Karpas-422 (cell line): ENCODE data around the gene SGCD. TPM values are rescaled to one million over a fixed set of nuclear protein-coding genes. Genes with fewer than 3 reads are reported as not detected.

Source experiments
- DNase-seq: peaks from one replicate; pipeline ENCODE4 v3.0.0-alpha.2; 2015
- H2AFZ ChIP-seq: fragments of 200-600 bp; sonication (generic); 2 replicates; pipeline ENCODE4 v1.6.1; 2014; ENCODE audit warnings: antibody characterized with exemption, low read length, mixed read lengths
- H3K27ac ChIP-seq: fragments of 200-600 bp; sonication (generic); 2 replicates; pipeline ENCODE4 v1.5.1; 2014; ENCODE audit warnings: mild to moderate bottlenecking, low read length, moderate library complexity
- H3K27me3 ChIP-seq: fragments of 200-600 bp; sonication (generic); 2 replicates; pipeline ENCODE4 v1.6.1; 2014; ENCODE audit warnings: low read length, mixed read lengths
- H3K36me3 ChIP-seq: fragments of 200-600 bp; sonication (generic); 2 replicates; pipeline ENCODE4 v1.6.1; 2014; ENCODE audit warnings: low read length, mixed read lengths; ENCODE audit not compliant: insufficient read depth
- H3K4me1 ChIP-seq: fragments of 200-600 bp; sonication (generic); 2 replicates; pipeline ENCODE4 v1.6.1; 2014; ENCODE audit warnings: mild to moderate bottlenecking, low read length, mixed read lengths
- H3K4me2 ChIP-seq: fragments of 200-600 bp; sonication (generic); 2 replicates; pipeline ENCODE4 v1.6.1; 2014; ENCODE audit warnings: low read length, low read depth, mild to moderate bottlenecking; ENCODE audit not compliant: poor library complexity, severe bottlenecking
- H3K4me3 ChIP-seq: fragments of 200-600 bp; sonication (generic); 2 replicates; pipeline ENCODE4 v1.5.1; 2014; ENCODE audit warnings: mild to moderate bottlenecking, antibody characterized with exemption, low read length, mixed read lengths
- H3K79me2 ChIP-seq: fragments of 200-600 bp; sonication (generic); 2 replicates; pipeline ENCODE4 v1.6.1; 2014; ENCODE audit warnings: mild to moderate bottlenecking, low read length, mixed read lengths
- H3K9ac ChIP-seq: fragments of 200-600 bp; sonication (generic); 2 replicates; pipeline ENCODE4 v1.6.0; 2014; ENCODE audit warnings: low read length
- H3K9me2 ChIP-seq: fragments of 200-600 bp; sonication (generic), shearing (Covaris generic); replicated peaks from 2 replicates; pipeline ENCODE4 v1.6.0; 2014; ENCODE audit warnings: mild to moderate bottlenecking, low read length, moderate library complexity; ENCODE audit not compliant: insufficient read depth
- H3K9me3 ChIP-seq: fragments of 300-700, 200-600 bp; sonication (generic); 2 replicates; pipeline ENCODE4 v1.6.1; 2014; ENCODE audit warnings: low read length, mixed read lengths
- H4K20me1 ChIP-seq: fragments of 200-600 bp; sonication (generic); 2 replicates; pipeline ENCODE4 v1.6.1; 2014; ENCODE audit warnings: mild to moderate bottlenecking, antibody characterized with exemption, low read length, low read depth; ENCODE audit not compliant: insufficient read depth
- total RNA-seq: library from RNA; depleted of rRNA; stranded (reverse); fragments of >200 nt; shearing (Covaris generic); gene quantifications from 2 replicates; pipeline ENCODE4 v1.2.3, GENCODE V29; 2014; ENCODE audit warnings: low replicate concordance

The SGCD gene
- total RNA-seq, 1 experiment from 2014 or later: not detected

DNA sequence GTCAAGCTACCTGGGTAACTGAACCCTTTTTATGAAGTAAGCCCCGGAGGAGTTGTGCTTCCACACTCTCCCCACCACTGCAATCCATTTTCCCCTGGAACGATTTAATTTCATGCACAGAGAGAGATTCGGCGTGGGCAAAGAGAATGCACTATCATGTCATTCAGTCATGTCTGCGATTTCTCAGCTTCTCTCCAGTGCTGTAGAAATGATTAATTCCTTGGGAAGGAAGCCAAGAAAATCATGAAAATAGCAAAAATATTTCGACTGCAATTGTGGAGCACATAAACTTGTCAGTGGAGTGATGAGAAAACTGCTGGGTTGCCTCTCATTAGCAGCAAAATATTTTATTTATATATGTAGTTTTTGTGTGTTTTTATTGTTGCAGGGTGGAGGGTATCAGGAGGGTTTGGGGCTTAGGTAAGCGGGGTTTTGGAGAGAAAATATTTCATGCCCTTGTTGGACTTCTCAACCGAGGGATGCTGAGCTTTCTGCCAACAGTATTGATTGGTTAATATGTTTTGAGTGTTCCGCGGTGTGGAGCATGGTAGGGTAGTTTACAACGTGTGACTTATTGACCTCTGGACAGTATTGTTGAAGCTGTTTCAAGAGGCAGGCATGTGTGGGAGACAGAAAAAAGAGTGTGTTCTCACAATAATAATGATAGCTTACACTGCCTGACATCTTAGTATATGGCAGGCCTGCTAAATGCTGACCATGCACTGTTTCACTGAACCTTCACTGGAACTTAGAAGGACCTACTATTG is 69.3 kb downstream of the SGCD start:
- no peak overlapping the region for H2AFZ ChIP-seq
- 0 out of 2 replicates have a peak, but pooled peaks cover 2% of the 10 kb centered on the region for H3K27me3 ChIP-seq
- no peaks in the 10 kb centered on the region for H4K20me1 ChIP-seq
- no peak overlapping the region for H3K9ac ChIP-seq
- no peaks in the 10 kb centered on the region for H3K9me2 ChIP-seq
- H3K36me3 ChIP-seq: no peaks in the 10 kb centered on the region
- no peak for DNase-seq
- H3K4me3 ChIP-seq: no peak overlapping the region
- no peaks in the 10 kb centered on the region for H3K79me2 ChIP-seq
- no peak overlapping the region for H3K27ac ChIP-seq
- H3K4me1 ChIP-seq: peaks cover under 1% of the 10 kb centered on the region; the same call in 1 of the 2 replicates
- no peak overlapping the region for H3K4me2 ChIP-seq
- H3K9me3 ChIP-seq: no peaks in the 10 kb centered on the region

DNA sequence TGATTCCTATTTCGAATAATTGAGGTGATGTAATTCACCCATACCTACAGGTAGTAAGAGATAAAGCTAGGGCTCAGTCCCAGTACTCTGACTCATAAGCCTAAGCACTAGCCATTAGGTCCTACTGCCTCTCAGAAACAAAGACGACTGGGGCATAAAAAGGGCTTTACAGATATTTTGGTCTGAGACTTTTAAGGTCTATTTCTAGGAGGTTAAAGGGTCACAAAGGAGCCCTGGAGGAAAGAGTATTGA is 69.8 kb downstream of the SGCD start:
- Histone ChIP-seq H4K20me1 (no peaks in the 10 kb centered on the region), H3K9me3 (no peaks in the 10 kb centered on the region), H3K79me2 (no peaks in the 10 kb centered on the region), H3K27me3 (0 out of 2 replicates have a peak, but pooled peaks cover 2% of the 10 kb centered on the region), H3K36me3 (no peaks in the 10 kb centered on the region), H2AFZ (no peak overlapping the region), H3K4me3 (no peak overlapping the region), H3K4me1 (peaks cover 6% of the 10 kb centered on the region), H3K4me2 (no peak overlapping the region), H3K27ac (no peak overlapping the region), H3K9me2 (no peaks in the 10 kb centered on the region), H3K9ac (no peak overlapping the region)
- no peak for DNase-seq

DNA sequence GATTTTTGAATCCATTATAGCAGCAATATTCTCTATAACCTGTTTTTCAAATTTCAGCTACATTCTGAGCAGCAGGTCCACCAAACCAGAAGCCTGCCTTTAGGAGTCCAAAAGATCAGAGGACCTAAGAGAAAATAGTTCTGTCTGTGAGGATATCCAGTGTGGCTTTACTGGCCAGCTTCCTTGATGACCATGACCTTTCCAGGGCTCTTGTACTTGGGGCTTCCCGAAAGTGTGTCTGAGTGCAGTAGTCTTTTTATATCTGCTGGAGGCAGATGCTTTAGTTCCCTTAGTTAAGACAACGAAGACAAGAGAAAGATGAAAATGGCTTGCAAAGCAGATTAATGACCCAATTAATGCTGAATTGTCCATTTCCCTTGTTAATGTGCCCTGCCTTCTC is 72.4 kb downstream of the SGCD start:
- no peaks in the 10 kb centered on the region for H3K9me3 ChIP-seq
- no peaks in the 10 kb centered on the region for H3K36me3 ChIP-seq
- no peaks in the 10 kb centered on the region for H3K79me2 ChIP-seq
- H2AFZ ChIP-seq: no peak overlapping the region
- H3K4me3 ChIP-seq: no peak overlapping the region
- no peaks in the 10 kb centered on the region for H4K20me1 ChIP-seq
- no peak overlapping the region for H3K9ac ChIP-seq
- peaks cover 21% of the 10 kb centered on the region for H3K4me1 ChIP-seq
- H3K9me2 ChIP-seq: no peaks in the 10 kb centered on the region
- no peak for DNase-seq
- H3K27me3 ChIP-seq: 0 out of 2 replicates have a peak, but pooled peaks cover 2% of the 10 kb centered on the region
- no peak overlapping the region for H3K27ac ChIP-seq
- no peak overlapping the region for H3K4me2 ChIP-seq

DNA sequence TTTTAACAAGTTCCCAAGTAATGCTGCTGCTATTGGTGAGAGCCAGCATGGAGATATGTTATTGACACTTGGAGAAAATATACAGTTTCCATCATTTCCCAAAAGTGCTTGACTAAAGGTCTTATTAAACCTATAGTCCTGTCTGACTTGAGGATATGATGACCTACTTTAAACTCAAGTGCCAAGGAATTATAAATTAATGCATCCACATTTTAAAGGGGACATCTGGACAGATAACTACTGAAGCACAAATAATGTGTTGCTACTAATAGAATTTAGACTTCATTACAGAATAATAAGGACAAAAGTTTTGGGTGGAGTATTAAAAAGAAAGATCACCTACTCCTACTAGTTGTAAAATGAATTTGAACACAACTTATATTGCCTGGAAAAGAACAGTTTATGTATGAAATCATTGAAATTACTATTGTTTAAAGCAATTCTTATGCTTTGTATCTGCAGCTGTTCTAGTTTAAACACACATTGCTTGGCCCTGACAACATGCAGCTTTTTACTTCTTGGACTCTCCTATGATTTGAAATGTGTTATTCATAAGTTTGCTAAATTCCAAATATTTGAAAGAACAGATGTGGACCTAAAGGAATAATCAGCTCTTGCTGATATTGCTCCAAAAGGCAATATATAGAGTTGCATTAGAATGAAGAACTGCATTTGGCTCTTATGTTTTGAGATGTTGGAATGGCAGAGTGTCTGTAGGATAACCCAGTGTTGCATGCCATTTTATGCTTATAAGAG is 73.4 kb downstream of the SGCD start:
- H3K27ac ChIP-seq: no peak overlapping the region

DNA sequence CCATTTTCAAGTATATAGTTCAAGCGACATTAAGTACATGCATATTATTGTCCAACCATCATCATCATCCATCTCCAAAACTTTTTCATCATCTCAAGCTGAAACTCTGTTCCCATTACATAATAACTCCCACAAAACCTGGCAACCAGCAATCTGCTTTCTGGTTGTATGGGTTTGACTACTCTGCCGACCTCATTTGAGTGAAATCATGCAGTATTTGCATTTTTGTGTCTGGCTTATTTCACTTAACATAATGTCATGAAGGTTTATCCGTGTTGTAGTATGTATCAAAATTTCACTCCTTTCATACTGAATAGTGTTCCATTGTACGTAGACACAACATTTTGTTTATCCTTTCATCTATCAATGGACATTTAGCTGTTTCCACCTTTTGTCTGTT is 74.8 kb downstream of the SGCD start:
- Histone ChIP-seq H3K79me2 (no peaks in the 10 kb centered on the region), H3K27me3 (0 out of 2 replicates have a peak, but pooled peaks cover 2% of the 10 kb centered on the region), H3K4me1 (peaks cover 21% of the 10 kb centered on the region), H3K9me3 (no peaks in the 10 kb centered on the region), H3K9ac (no peak overlapping the region), H3K27ac (no peak overlapping the region), H4K20me1 (no peaks in the 10 kb centered on the region), H3K4me2 (peak overlapping the region; percentile 59), H3K36me3 (no peaks in the 10 kb centered on the region), H3K9me2 (no peaks in the 10 kb centered on the region), H3K4me3 (peak overlapping the region; percentile 46; the same call in 1 of the 2 replicates), H2AFZ (0 out of 2 replicates have a peak overlapping the region, but pooled peaks have one; percentile 36)
- DNase-seq: no peak

More for the DNA sequence above, 73.4 kb downstream of the SGCD start:
- H2AFZ ChIP-seq: no peak overlapping the region
- no peaks in the 10 kb centered on the region for H3K36me3 ChIP-seq
- no peak overlapping the region for H3K9ac ChIP-seq
- DNase-seq: no peak
- H3K4me1 ChIP-seq: peaks cover 21% of the 10 kb centered on the region
- H3K9me3 ChIP-seq: no peaks in the 10 kb centered on the region
- H4K20me1 ChIP-seq: no peaks in the 10 kb centered on the region
- H3K79me2 ChIP-seq: no peaks in the 10 kb centered on the region
- 0 out of 2 replicates have a peak, but pooled peaks cover 2% of the 10 kb centered on the region for H3K27me3 ChIP-seq
- no peak overlapping the region for H3K4me3 ChIP-seq
- H3K9me2 ChIP-seq: no peaks in the 10 kb centered on the region
- H3K4me2 ChIP-seq: no peak overlapping the region

DNA sequence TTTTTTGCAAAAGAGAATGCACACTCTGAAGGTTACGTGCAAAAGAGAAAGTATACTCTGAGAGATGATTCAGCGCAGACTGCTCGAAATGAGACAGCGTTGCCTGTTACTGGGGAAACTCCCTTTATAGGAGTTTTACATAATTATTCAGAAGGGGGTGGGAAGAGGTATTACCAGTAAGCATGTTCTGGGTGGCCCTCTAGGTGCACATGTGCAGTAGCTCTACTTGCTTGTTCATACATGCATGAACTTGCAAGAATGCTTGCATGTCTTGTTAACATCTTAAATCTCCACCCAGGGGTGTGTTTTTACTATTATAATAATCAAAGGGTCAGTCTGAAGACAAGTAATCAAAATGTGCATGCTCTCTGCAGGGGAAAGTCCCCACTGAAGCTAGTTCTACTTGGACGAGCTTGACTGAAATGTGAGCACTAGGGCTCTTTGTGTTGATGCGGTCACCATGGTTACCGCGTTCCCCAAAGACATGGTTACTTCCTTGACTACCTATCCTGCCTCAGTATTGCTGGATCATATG is 75.5 kb downstream of the SGCD start:
- DNase-seq: peak; percentile 85
- no peaks in the 10 kb centered on the region for H4K20me1 ChIP-seq
- H3K27ac ChIP-seq: no peak overlapping the region
- 0 out of 2 replicates have a peak overlapping the region, but pooled peaks have one; percentile 36 for H2AFZ ChIP-seq
- H3K79me2 ChIP-seq: no peaks in the 10 kb centered on the region
- H3K9ac ChIP-seq: no peak overlapping the region
- H3K9me3 ChIP-seq: no peaks in the 10 kb centered on the region
- H3K27me3 ChIP-seq: 0 out of 2 replicates have a peak, but pooled peaks cover 2% of the 10 kb centered on the region
- H3K9me2 ChIP-seq: no peaks in the 10 kb centered on the region
- H3K4me3 ChIP-seq: peak overlapping the region; percentile 46; the same call in 1 of the 2 replicates
- no peaks in the 10 kb centered on the region for H3K36me3 ChIP-seq
- peaks cover 21% of the 10 kb centered on the region for H3K4me1 ChIP-seq
- H3K4me2 ChIP-seq: peak overlapping the region; percentile 59

DNA sequence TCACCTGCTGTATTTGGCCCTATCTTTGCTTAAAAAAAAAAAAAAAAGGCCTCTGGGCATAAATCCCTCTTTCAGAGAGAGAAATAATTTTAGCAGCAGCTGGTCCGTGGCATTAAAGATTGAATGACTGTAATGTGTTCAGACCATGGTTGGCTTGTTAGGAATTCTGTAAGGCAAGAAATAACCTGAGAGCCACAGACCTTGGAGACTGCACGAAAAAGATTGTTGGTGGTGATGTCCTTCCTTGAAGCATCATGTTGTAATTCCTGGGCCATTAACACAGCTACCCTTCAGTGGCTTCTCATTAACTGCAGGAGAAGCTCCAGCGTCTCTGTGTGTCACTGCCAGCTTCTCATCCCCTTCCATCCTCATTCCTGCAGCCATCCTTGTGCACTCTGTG is 79.0 kb downstream of the SGCD start:
- Histone ChIP-seq H3K4me1 (peaks cover 21% of the 10 kb centered on the region), H3K4me3 (no peak overlapping the region), H3K4me2 (no peak overlapping the region), H2AFZ (no peak overlapping the region), H3K9me3 (no peaks in the 10 kb centered on the region), H3K27ac (no peak overlapping the region), H3K9ac (no peak overlapping the region), H3K79me2 (no peaks in the 10 kb centered on the region), H3K27me3 (no peaks in the 10 kb centered on the region), H4K20me1 (no peaks in the 10 kb centered on the region), H3K9me2 (no peaks in the 10 kb centered on the region), H3K36me3 (no peaks in the 10 kb centered on the region)
- no peak for DNase-seq

DNA sequence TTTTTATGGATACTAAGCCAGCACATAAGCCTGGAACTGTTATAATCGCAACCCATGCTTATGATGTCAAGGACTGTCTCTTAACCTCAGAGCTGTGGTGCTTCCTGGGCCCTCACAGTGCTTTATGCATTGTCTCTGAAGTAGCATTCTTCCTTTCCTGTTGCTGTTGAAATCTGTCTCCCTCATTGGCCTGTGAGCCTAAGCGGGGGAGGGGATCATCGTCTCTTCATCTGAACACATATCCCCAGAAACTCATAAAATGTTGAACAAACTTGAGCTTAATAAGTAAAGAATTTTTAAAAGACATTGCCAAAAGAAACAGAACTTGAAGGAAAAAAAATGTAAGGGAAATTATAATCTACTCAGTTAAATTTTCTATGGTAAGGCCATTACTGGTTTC is 80.3 kb downstream of the SGCD start:
- H3K27me3 ChIP-seq: no peaks in the 10 kb centered on the region
- H3K9me3 ChIP-seq: no peaks in the 10 kb centered on the region
- no peak overlapping the region for H2AFZ ChIP-seq
- no peaks in the 10 kb centered on the region for H3K9me2 ChIP-seq
- no peaks in the 10 kb centered on the region for H3K36me3 ChIP-seq
- no peak overlapping the region for H3K9ac ChIP-seq
- no peak for DNase-seq
- no peaks in the 10 kb centered on the region for H4K20me1 ChIP-seq
- H3K27ac ChIP-seq: no peak overlapping the region
- H3K4me1 ChIP-seq: peaks cover 11% of the 10 kb centered on the region
- no peaks in the 10 kb centered on the region for H3K79me2 ChIP-seq
- no peak overlapping the region for H3K4me2 ChIP-seq
- H3K4me3 ChIP-seq: no peak overlapping the region
